IMR-90 (cell line): ENCODE measurements around the gene MLST8.

ENCODE experiments used
- CHD1 ChIP-seq: IDR thresholded peaks from 2 replicates; pipeline ENCODE4 v1.6.1; 2012; ENCODE audit warnings: low read depth, low read length, improper control_type of control experiment
- FOS ChIP-seq: fragments of 150-350 bp; IDR thresholded peaks from 2 replicates; pipeline ENCODE4 v1.6.1; 2016; ENCODE audit warnings: low read depth, low read length
- TF ChIP-seq, protein P1 (sequence below): conservative IDR thresholded peaks from 2 replicates; pipeline ENCODE4 v1.5.1; 2012; ENCODE audit warnings: mild to moderate bottlenecking, low read depth, low read length, improper control_type of control experiment
- TF ChIP-seq, protein P2 (sequence below): fragments of 150-350 bp; IDR thresholded peaks from 2 replicates; pipeline ENCODE4 v1.6.1; 2016; ENCODE audit warnings: low read depth, mild to moderate bottlenecking, low read length, moderate library complexity, borderline replicate concordance

DNA sequence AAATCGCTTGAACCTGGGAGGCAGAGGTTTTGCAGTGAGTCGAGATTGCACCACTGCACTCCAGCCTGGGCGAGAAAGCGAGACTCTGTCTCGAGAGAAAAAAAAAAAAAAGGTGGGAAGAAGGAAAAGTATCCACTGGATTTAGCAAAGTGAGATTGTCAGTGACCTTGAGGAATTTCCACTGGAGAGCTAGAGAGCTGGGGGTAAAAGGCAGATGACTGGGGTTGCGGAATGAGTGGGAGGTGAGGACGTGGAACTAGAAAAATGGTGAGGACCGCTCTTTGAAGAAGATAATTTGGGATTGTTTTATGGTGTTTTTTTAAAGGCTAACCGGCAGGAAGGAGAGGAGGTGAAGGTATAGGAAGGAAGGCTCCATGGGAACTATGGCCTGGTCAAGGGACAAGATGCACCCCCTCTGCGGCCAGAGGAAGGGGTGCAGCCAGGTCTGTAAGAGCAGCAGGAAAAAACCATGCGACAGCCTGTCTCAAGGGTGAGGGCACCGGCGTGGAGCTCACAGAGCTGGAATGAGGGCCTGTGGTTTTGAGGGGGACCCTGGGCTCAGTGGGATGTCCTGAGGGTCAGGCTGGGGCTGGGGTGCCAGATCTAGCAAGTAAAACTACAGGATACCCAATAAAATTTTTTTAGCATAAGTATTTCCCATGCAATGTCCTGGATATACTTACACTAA lies 694 bp upstream of the MLST8 start:
- TF ChIP-seq, protein P1, sequence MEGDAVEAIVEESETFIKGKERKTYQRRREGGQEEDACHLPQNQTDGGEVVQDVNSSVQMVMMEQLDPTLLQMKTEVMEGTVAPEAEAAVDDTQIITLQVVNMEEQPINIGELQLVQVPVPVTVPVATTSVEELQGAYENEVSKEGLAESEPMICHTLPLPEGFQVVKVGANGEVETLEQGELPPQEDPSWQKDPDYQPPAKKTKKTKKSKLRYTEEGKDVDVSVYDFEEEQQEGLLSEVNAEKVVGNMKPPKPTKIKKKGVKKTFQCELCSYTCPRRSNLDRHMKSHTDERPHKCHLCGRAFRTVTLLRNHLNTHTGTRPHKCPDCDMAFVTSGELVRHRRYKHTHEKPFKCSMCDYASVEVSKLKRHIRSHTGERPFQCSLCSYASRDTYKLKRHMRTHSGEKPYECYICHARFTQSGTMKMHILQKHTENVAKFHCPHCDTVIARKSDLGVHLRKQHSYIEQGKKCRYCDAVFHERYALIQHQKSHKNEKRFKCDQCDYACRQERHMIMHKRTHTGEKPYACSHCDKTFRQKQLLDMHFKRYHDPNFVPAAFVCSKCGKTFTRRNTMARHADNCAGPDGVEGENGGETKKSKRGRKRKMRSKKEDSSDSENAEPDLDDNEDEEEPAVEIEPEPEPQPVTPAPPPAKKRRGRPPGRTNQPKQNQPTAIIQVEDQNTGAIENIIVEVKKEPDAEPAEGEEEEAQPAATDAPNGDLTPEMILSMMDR, result no peak
- TF ChIP-seq CHD1 (no peak), FOS (no peak)
- TF ChIP-seq, protein P2, sequence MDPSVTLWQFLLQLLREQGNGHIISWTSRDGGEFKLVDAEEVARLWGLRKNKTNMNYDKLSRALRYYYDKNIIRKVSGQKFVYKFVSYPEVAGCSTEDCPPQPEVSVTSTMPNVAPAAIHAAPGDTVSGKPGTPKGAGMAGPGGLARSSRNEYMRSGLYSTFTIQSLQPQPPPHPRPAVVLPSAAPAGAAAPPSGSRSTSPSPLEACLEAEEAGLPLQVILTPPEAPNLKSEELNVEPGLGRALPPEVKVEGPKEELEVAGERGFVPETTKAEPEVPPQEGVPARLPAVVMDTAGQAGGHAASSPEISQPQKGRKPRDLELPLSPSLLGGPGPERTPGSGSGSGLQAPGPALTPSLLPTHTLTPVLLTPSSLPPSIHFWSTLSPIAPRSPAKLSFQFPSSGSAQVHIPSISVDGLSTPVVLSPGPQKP, result no peak
